GM18517 (cell line): ENCODE results near the gene KISS1.

Experiments
- ATAC-seq: cut with Tn5 transposase; IDR thresholded peaks from one replicate; pipeline ENCODE4 v1.9.1; 2021; ENCODE audit warnings: mild to moderate bottlenecking, moderate library complexity; ENCODE audit not compliant: unreplicated experiment

Gene KISS1

GRCh38 chr1:204142032-204142974 lies 54.0 kb downstream of the KISS1 start:
- ATAC-seq: no peak

- no peak for ATAC-seq
These were observed 55.2 kb downstream of the KISS1 start for GRCh38 chr1:204141131-204141530.
